GM19099 (cell line): ENCODE measurements around the gene HMGCS2.

Experiments used
- POLR2A ChIP-seq: IDR thresholded peaks from 3 replicates; pipeline ENCODE4 v1.6.1; 2011; ENCODE audit warnings: low read depth; ENCODE audit not compliant: insufficient read length; ENCODE audit errors: extremely low read depth

HMGCS2 gene

GRCh38 chr1:119745034-119745433, 23.7 kb downstream of the HMGCS2 start:
- no peak for TF ChIP-seq POLR2A

DNA sequence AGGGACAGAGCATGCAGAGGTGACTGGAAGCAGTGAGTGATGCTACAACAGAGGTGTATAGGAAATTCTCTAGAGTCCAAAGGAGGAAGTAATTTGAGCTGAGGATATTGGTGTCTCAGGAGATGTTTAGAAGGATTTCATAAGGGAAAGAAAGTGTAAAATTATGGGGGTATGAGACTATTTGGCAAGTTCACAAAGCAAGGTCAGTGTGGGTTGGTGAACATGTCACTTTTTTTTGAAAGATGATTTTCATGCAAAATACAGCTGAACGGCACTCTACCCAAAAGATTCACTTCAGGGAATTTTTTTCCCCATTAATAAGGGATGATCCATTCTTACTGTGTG, 24.1 kb downstream of the HMGCS2 start:
- TF ChIP-seq POLR2A = no peak

DNA sequence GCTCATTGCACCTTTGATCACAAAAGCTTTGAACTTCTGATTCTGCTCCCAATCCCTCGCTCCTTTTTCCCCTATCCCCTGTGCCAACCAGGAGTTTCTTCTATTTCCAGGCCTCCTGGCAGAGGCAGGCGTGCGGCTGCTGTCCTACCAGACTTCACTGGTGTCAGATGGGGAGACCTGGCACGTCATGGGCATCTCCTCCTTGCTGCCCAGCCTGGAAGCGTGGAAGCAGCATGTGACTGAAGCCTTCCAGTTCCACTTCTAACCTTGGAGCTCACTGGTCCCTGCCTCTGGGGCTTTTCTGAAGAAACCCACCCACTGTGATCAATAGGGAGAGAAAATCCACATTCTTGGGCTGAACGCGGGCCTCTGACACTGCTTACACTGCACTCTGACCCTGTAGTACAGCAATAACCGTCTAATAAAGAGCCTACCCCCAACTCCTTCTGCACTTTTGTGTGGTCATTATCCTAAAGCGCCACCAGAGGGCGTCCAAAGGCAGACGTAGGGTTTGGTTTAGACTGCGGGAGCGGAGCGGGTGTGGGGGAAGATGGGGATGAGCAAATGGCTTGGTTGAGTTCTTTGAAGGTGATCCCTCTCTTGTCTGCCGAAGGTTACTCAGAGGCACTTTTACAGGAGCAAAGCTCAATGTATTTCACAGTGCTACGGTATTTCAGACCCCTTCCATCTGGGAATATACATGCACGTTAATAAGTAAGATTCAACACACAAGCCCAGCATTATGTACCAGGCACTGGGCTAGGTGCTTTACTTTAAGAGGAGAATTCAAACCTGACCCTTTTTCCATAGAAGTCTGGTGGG, 24.7 kb downstream of the HMGCS2 start:
- no peak for TF ChIP-seq POLR2A

- TF ChIP-seq POLR2A = no peak
Observed at GRCh38 chr1:119743308-119743707, 25.4 kb downstream of the HMGCS2 start.

GRCh38 chr1:119742677-119743076, 26.0 kb downstream of the HMGCS2 start:
- TF ChIP-seq POLR2A = no peak

DNA sequence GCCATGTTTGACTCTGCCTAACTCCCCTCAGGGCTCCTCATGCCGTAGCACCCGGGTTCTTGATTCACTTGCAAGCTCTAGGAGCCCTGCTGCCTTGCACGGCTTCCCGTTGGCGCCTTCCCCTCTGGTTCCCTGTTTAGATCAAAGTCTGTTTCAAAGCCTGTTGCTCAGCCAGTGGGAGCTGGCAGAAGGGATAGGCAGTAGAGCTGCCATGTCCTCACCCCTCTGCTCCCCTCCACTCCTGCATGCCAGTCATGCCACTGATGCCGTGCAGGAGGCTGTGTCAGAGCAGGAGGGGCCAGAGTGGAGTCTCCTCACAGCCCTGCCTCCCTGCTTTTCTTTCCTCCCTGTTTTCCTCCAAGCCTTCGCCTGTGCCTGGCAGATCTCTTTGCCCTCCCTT, 26.5 kb downstream of the HMGCS2 start:
- no peak for TF ChIP-seq POLR2A

GRCh38 chr1:119740896-119741780, 27.6 kb downstream of the HMGCS2 start:
- no peak for TF ChIP-seq POLR2A

- TF ChIP-seq POLR2A = no peak
Observed at GRCh38 chr1:119740261-119740660, 28.4 kb downstream of the HMGCS2 start.

DNA sequence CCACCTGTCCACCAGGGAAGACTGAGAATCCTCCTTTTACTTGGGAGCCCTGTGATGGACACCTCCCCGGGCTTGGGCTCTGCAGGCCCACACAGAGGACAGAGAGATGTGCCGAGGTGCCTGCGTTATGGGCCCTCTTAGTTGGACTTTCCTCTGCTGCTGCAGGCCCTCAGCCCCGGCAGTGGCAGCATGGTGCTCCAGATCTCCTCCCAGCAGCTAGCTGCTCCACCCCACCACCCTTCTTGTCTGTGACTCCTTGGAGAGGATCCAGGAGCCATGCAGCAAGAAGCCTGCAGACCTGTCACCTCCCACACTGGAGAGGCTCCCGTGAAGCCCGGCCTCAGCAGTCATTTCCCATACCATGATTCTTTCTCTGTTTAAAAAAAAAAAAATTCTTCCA, 29.6 kb downstream of the HMGCS2 start:
- TF ChIP-seq POLR2A = no peak

GRCh38 chr1:119738100-119738720, 30.5 kb downstream of the HMGCS2 start:
- no peak for TF ChIP-seq POLR2A

DNA sequence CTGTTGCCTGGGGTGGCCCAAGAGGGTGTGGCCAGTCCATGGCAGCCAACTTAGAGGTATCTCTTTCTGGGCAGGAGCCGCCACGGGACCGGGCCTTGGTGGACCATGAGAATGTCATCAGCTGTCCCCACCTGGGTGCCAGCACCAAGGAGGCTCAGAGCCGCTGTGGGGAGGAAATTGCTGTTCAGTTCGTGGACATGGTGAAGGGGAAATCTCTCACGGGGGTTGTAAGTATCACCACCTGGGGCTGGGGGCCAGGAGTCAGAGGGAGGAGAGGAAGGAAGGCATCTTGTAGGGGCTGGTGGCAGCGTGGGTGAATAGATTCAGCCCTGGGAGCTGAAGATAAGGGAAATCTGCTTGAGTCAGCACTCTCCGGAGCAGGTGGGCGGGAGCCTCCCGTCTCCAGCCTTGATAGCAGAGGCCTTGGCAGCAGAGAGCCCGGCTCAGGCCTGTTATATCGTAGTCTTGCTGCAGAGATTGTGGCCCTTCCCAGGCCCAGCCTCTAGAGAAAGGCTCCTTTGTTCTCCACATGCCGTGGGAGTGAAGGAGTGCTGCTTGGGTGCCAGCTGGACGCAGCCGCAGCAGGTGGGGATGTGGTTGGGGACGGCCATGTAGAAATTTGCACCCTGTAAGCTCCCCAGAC, 31.5 kb downstream of the HMGCS2 start:
- no peak for TF ChIP-seq POLR2A

DNA sequence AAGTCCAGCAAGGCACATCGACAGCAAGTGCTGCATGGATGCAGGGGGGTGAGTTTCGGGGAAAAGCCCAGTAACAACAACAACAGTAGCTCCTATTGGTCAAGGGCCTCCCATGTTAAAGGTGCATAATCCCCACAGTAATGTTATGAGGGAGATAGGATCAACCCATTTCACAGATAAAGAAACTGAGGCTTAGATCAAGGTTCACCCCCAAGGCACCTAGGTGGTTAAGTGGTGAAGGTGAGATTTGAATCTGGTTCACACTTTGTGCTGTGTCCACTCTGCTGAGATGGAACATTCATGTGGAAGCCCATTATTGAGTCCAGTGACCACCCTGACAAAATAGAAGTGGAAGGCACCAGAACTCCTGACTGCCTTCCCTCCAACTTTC, 32.1 kb downstream of the HMGCS2 start:
- no peak for TF ChIP-seq POLR2A

DNA sequence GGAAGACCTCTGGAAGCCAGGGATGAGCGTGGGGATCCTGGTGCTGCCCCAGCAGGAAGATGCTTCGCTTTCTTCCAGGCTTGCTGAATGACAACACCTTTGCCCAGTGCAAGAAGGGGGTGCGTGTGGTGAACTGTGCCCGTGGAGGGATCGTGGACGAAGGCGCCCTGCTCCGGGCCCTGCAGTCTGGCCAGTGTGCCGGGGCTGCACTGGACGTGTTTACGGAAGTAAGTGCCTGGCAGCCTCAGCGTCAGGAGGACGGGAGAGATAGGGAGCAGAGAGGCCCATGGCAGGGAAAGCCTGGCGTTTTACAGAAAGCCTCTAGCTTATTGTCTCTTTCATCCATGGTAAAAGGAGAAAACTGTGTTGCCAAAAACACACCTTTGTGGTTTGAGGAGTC, 33.5 kb downstream of the HMGCS2 start:
- no peak for TF ChIP-seq POLR2A

DNA sequence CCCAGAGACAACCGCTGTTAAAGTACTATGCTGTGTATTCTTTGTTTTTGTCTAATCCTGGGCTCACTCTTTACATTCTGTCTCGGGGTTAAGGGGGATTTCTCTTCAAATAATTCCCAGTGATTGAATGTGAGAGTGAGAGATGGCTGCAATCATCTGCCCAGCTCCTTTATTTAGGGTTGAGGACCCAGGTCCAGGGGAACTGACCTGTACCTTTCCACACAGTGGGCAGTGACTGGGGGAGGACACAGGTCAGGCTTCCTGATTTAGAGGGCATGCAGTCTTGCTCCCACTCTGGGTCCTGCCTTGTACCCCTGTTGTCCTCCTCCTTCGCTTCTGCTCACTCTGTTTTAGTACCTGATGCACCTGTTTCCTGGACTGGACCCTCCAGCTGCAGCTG, 35.0 kb downstream of the HMGCS2 start:
- TF ChIP-seq POLR2A = no peak
